Measurements from ENCODE around the gene UBAP1L. TPM values are rescaled to one million over a fixed set of nuclear protein-coding genes. Genes with fewer than 3 reads are reported as not detected.
A peak's percentile ranks its signal among the peaks of the same experiment; 100 is the strongest.

The UBAP1L gene
- total RNA-seq (2021; ENCODE audit: unreplicated experiment) (1.7 TPM), Bru-seq, nascent RNA (percentile 58 among the genes with signal in this experiment), BruChase-seq, experiment 1, labeled RNA remaining after a 2-hour chase (percentile 82 among the genes with signal in this experiment), BruChase-seq, experiment 2, labeled RNA remaining after a 6-hour chase (percentile 75 among the genes with signal in this experiment)
- polyA plus RNA-seq (2012; ENCODE audit: insufficient read length) = 0.69 TPM
- long read RNA-seq = 0 reads

GRCh38 chr15:65115086-65115485 lies at the start of gene UBAP1L:
Gene UBAP1L, minus strand, starts transcription at chr15:65115200. Its CDS starts 8,985 bp downstream, at chr15:65106215.
- ATAC-seq (no peak), DNase-seq (ENCODE audit: low read depth, low spot score) (no peak)
- TF ChIP-seq CTCF (IDR thresholded peaks at IDR 0.05) = no peak
- BruUV-seq (replicated peaks) = no TSS peak
- intact Hi-C loops (cut with micrococcal nuclease; ENCODE audit: unreplicated experiment) (no loop called here), in situ Hi-C loops (cut with HindIII; ENCODE audit: low pct_unique_long_range_greater_than_20kb, low sequenced_read_pairs) (no loop called here)
- no peaks in the 10 kb centered on the region for H3K27me3 ChIP-seq (ENCODE audit: control insufficient read depth, insufficient read depth, low read length)
- H3K36me3 ChIP-seq (ENCODE audit: control insufficient read depth, insufficient read depth, low read length) = peaks cover 12% of the 10 kb centered on the region
- H3K4me1 ChIP-seq (ENCODE audit: control insufficient read depth, insufficient read depth, low read length) = no peaks in the 10 kb centered on the region
- no peaks in the 10 kb centered on the region for H3K9me3 ChIP-seq (ENCODE audit: control insufficient read depth, insufficient read depth, low read depth, low read length)
- no peak within 1 kb of the TSS for H3K27ac ChIP-seq (ENCODE audit: low read length)
- ChIA-PET POLR2A (interaction anchor here (0.6 kb wide), 1 partner anchor 71 kb away, joined by 5 read pairs; no protein-coding TSS in a partner anchor), CTCF (interaction anchor here (0.6 kb wide), 1 partner anchor 84 kb away, joined by 5 read pairs; no protein-coding TSS in a partner anchor)
- no peak within 1 kb of the TSS for H3K4me3 ChIP-seq (ENCODE audit: low read depth in 2 of 2, low read length in 2 of 2)

- DNase-seq (ENCODE audit: low read depth, low spot score) (no peak), ATAC-seq (no peak)
- in situ Hi-C loops (cut with HindIII; ENCODE audit: low pct_unique_long_range_greater_than_20kb, low sequenced_read_pairs) = no loop called here
- CTCF ChIA-PET = no interaction called here
- no peaks in the 10 kb centered on the region for H3K27me3 ChIP-seq (ENCODE audit: control insufficient read depth, insufficient read depth, low read length)
- intact Hi-C loops (cut with micrococcal nuclease; ENCODE audit: unreplicated experiment) = no loop called here
- H3K4me3 ChIP-seq (ENCODE audit: low read depth in 2 of 2, low read length in 2 of 2) = no peak overlapping the region
- TF ChIP-seq CTCF (IDR thresholded peaks at IDR 0.05) (no peak), POLR2AphosphoS5 (IDR thresholded peaks at IDR 0.05; ENCODE audit: low read depth, low read length) (no peak), TCF7L2 (IDR thresholded peaks at IDR 0.05; ENCODE audit: low read depth, low read length) (no peak), REST (IDR thresholded peaks at IDR 0.05; ENCODE audit: insufficient read depth in 1 of 2, low read depth in 2 of 2, low read length in 1 of 2) (no peak), SIN3A (IDR thresholded peaks at IDR 0.05; ENCODE audit: borderline replicate concordance, insufficient read depth, low read depth, low read length) (no peak)
- H3K9me3 ChIP-seq (ENCODE audit: control insufficient read depth, insufficient read depth, low read depth, low read length) = no peaks in the 10 kb centered on the region
- no TSS peak for BruUV-seq (replicated peaks)
- H3K4me1 ChIP-seq (ENCODE audit: control insufficient read depth, insufficient read depth, low read length) = no peaks in the 10 kb centered on the region
- no peak overlapping the region for H3K27ac ChIP-seq (ENCODE audit: low read length)
- peaks cover 19% of the 10 kb centered on the region; the same call in 1 of the 2 replicates for H3K36me3 ChIP-seq (ENCODE audit: control insufficient read depth, insufficient read depth, low read length)
- POLR2A ChIA-PET = interaction anchor here (0.6 kb wide), 1 partner anchor 310 kb away, joined by 4 read pairs; no protein-coding TSS in a partner anchor
Measured at GRCh38 chr15:65164139-65164538, 49.1 kb upstream of the UBAP1L start.

Measured in Panc1 (cell line).